Vagina (tissue), 2 donors: ENCODE measurements around the gene TSC22D3. TPM values are rescaled to one million over a fixed set of nuclear protein-coding genes. Genes with fewer than 3 reads are reported as not detected.

ENCODE experiments used
- DNase-seq, 2 donors: peaks; one replicate each; pipeline ENCODE4 v3.0.0-alpha.2; 2017; ENCODE audit errors: extremely low spot score in 2 of 2
- H3K27ac ChIP-seq: fragments of 200-600 bp; sonication (generic); one replicate; pipeline ENCODE4 v1.5.1; 2019
- H3K27me3 ChIP-seq: fragments of 200-600 bp; sonication (generic); one replicate; pipeline ENCODE4 v1.5.1; 2019
- H3K36me3 ChIP-seq, 2 donors: fragments of 200-600 bp; sonication (generic); one replicate each; pipeline ENCODE4 v1.5.1; 2017 to 2019
- H3K4me1 ChIP-seq: fragments of 200-600 bp; sonication (generic); one replicate; pipeline ENCODE4 v1.5.1; 2019
- H3K4me3 ChIP-seq, 2 donors: fragments of 200-600 bp; sonication (generic); 1 replicate in 1 of 2; 2 replicates in 1 of 2; pipeline ENCODE4 v1.5.1; 2016 to 2019
- H3K9me3 ChIP-seq: fragments of 200-600 bp; sonication (generic); one replicate; pipeline ENCODE4 v1.5.1; 2019
- POLR2A ChIP-seq, 2 donors: fragments of 450-650 bp; IDR thresholded peaks; one replicate each; pipeline ENCODE4 v1.6.1; 2017; ENCODE audit warnings: antibody characterized with exemption in 2 of 2, mild to moderate bottlenecking in 2 of 2, moderate library complexity in 2 of 2
- POLR2AphosphoS5 ChIP-seq, 2 donors: sonication (generic); formaldehyde crosslinking; IDR thresholded peaks; one replicate each; pipeline ENCODE4 v1.9.0; 2017; ENCODE audit warnings: antibody characterized with exemption in 2 of 2, mild to moderate bottlenecking in 2 of 2, low read depth in 1 of 2; ENCODE audit not compliant: insufficient read depth in 1 of 2
- intact Hi-C: fragments of 100-400 bp; cut with DNase I; formaldehyde crosslinking; loops from one replicate; pipeline ENCODE4 v1.15.1; 2023
- total RNA-seq: library from RNA; depleted of rRNA; stranded (reverse); fragments of >200 nt; gene quantifications from one replicate; pipeline ENCODE4 v1.2.3, GENCODE V29; 2016
- TF ChIP-seq, protein P1 (sequence below), 3 experiments: fragments of 450-650 bp in 2 of 3; fragments of 200-600 bp in 1 of 3; sonication (generic) in 1 of 3; IDR thresholded peaks; one replicate each; pipeline ENCODE4 v1.5.1; 2017 to 2019; ENCODE audit warnings: antibody characterized with exemption in 3 of 3, mild to moderate bottlenecking in 2 of 3, moderate library complexity in 2 of 3

Gene TSC22D3
- total RNA-seq, 1 donor from 2014 or later, result 780 TPM

DNA sequence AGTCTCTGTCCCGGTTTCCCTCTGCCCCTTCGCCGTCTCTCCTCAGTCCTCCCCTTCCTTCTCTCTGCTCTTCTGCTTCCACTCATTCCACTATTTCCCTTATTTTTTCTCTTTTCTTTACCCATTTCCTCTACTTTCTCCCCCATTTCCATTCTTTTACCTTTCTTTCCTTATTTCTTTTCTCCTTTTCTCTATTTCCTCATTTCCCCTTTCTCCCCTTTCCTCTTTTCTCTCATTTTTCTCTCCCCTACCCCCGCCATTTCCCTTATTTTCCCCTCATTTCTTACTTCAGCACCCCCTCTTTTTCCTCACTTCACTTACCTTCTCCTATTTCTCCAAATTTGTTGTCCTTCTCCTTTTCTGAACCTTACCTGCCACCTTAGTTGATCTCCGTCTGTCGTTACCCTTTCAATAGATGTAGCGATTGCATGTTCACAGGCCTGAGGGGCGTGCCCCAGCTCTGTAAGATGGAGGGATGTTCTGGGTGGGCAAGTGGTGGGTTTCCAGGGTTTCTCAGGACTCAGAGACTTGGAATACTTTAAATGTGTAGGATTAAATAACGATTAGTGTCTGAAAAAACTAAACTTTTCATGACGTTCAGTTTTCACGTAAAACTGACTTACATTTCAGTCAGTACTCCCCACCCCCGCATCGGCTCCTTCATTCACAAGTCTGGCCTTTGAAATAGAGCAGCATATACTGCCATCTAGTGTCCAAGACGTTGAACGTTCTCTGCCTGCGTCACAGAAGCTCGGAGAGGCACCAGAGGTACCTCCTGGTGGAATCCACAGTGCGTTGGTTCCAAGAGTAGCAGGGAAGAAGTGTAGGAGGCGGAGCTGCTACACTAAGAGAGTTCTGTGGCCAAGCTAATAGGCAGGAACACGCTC, 1.3 kb upstream of the TSC22D3 start:
- TF ChIP-seq POLR2AphosphoS5 (IDR thresholded peaks at IDR 0.05; ENCODE audit: insufficient read depth in 1 of 2, low read depth in 1 of 2) (peak in 1 of 2 donors; percentile 78), POLR2A (IDR thresholded peaks at IDR 0.05) (no peak)
- TF ChIP-seq, protein P1, sequence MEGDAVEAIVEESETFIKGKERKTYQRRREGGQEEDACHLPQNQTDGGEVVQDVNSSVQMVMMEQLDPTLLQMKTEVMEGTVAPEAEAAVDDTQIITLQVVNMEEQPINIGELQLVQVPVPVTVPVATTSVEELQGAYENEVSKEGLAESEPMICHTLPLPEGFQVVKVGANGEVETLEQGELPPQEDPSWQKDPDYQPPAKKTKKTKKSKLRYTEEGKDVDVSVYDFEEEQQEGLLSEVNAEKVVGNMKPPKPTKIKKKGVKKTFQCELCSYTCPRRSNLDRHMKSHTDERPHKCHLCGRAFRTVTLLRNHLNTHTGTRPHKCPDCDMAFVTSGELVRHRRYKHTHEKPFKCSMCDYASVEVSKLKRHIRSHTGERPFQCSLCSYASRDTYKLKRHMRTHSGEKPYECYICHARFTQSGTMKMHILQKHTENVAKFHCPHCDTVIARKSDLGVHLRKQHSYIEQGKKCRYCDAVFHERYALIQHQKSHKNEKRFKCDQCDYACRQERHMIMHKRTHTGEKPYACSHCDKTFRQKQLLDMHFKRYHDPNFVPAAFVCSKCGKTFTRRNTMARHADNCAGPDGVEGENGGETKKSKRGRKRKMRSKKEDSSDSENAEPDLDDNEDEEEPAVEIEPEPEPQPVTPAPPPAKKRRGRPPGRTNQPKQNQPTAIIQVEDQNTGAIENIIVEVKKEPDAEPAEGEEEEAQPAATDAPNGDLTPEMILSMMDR (IDR thresholded peaks at IDR 0.05), result peak; percentile 56 to 90 (median 59)
- no peak for DNase-seq
- peak overlapping the region; percentile 42 to 55 for H3K4me3 ChIP-seq
- H3K4me1 ChIP-seq, result peaks cover 10% of the 10 kb centered on the region
- H3K27me3 ChIP-seq, result no peaks in the 10 kb centered on the region
- H3K9me3 ChIP-seq, result no peaks in the 10 kb centered on the region
- intact Hi-C loops, result loop anchor here (1.0 to 5.0 kb wide), 2 partner anchors 59 to 105 kb away; no protein-coding TSS in a partner anchor
- H3K36me3 ChIP-seq, result no peaks in the 10 kb centered on the region
- H3K27ac ChIP-seq, result peak overlapping the region; percentile 84

DNA sequence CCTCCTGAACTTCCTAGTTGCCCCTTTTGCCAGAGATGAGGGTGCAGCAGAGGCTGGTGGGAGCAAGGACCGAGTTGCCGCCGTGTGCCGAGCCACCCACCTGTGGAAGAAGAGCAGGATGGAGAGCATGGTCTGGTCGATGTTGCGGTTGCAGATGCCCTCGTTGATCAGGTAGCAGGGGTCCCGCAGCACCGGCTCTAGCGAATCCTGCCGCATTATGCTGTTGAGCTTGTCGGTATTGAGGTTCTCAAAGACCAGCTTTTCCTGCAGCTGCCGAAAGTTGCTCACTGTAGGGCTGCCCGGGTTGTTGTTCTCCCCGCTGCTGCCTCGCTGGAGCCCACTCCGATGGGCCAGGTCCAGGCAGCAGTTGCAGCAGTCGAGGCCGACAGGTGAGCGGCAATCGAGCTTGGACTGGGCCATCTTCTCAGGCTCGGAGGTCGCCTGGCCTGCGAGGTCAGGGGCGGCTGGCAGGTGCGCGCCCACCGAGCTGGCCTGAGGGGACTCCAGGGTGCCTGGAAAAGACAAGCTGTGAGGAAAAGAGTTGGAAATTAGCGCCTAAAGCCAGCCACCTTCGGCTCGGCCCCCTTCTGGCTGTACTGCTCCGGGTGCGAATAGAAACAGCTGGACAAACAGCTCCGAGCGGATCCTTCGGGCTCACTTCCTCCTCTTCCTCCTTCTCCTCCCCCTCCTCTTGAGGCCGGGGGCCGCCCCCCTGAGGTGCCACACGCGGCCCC, 420 bp downstream of the TSC22D3 start:
- no peaks in the 10 kb centered on the region for H3K9me3 ChIP-seq
- H3K4me3 ChIP-seq, result peak overlapping the region; percentile 42 to 55
- H3K27me3 ChIP-seq, result no peaks in the 10 kb centered on the region
- peak overlapping the region; percentile 84 for H3K27ac ChIP-seq
- peak in 1 of 2 donors; percentile 85 for DNase-seq
- no peaks in the 10 kb centered on the region for H3K36me3 ChIP-seq
- peaks cover 10% of the 10 kb centered on the region for H3K4me1 ChIP-seq
- intact Hi-C loops, result loop anchor here (5.0 kb wide), 1 partner anchor 103 kb away; no protein-coding TSS in a partner anchor
- TF ChIP-seq POLR2A (IDR thresholded peaks at IDR 0.05), result no peak
- TF ChIP-seq, protein P1 (IDR thresholded peaks at IDR 0.05), result no peak
- no peak for TF ChIP-seq POLR2AphosphoS5 (IDR thresholded peaks at IDR 0.05; ENCODE audit: insufficient read depth in 1 of 2, low read depth in 1 of 2)

DNA sequence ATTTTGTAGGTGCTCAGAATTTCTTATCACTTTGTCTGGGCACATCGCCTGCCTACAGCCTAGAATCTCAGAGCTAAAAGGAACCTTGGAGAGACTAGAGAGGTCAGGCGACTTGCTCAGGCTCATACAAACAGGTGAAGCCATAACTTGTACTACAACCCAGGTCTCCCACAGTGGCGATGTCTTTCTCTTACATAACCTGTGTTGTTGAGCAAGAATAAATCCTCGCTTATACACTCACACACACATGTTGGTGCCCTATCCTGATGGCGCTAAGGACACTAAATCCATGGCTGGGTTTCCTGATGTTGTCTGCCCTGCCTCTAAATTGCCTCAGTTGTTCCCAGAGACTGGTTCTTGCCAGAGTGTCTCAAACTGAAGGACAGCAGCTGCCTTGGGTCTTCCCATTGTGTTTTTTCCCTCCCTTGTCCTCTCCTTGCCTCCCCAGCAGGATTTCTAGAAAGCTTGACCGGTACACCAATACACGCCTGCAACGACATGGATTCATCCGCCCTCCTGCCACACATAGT, 1.6 kb downstream of the TSC22D3 start:
- Histone ChIP-seq H3K4me1 (peaks cover 10% of the 10 kb centered on the region), H3K27me3 (no peaks in the 10 kb centered on the region), H3K9me3 (no peaks in the 10 kb centered on the region), H3K36me3 (no peaks in the 10 kb centered on the region), H3K4me3 (peak overlapping the region; percentile 42 to 55), H3K27ac (peak overlapping the region; percentile 84)
- intact Hi-C loops, result no loop called here
- peak in 1 of 2 donors; percentile 84 for DNase-seq
- TF ChIP-seq, protein P1 (IDR thresholded peaks at IDR 0.05), result no peak
- no peak for TF ChIP-seq POLR2A (IDR thresholded peaks at IDR 0.05)

DNA sequence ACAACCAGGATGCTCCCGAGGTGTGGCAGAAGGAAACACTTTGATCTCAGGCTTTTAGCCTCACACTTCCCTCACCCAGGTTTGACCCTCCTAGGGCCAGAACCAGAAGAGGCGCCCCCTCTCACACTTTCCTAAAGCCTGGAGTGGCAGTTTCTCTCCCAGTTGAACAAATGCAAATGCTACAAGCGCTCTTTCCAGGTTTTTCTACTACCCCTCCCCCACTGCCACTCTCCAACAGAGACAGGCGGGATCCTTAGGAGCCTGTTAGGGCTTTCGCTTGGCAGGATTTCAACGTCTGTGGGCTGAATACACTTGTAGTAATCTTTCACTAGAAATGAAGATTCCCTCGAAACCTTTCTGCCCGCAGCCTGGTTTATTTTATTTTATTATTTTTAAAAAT, 2.4 kb downstream of the TSC22D3 start:
- intact Hi-C loops, result no loop called here
- peak overlapping the region in 1 of 2 donors; percentile 55 for H3K4me3 ChIP-seq

More for the DNA sequence above, 2.4 kb downstream of the TSC22D3 start:
- H3K36me3 ChIP-seq, result no peaks in the 10 kb centered on the region
- TF ChIP-seq POLR2AphosphoS5 (IDR thresholded peaks at IDR 0.05; ENCODE audit: insufficient read depth in 1 of 2, low read depth in 1 of 2) (no peak), POLR2A (IDR thresholded peaks at IDR 0.05) (no peak)
- TF ChIP-seq, protein P1 (IDR thresholded peaks at IDR 0.05), result no peak
- no peaks in the 10 kb centered on the region for H3K27me3 ChIP-seq
- no peaks in the 10 kb centered on the region for H3K9me3 ChIP-seq
- DNase-seq, result peak in 1 of 2 donors; percentile 64
- H3K4me1 ChIP-seq, result peaks cover 10% of the 10 kb centered on the region
- H3K27ac ChIP-seq, result no peak overlapping the region
